GF-D8 (cell line): Measurements from ENCODE around the gene FBXO27.
"Not testable (repeated sequence)": the region's sequence is repeated elsewhere in the genome, so short reads cannot be mapped to it uniquely, and the experiment has no call there.

Source experiments
- DNase-seq: peaks from one replicate; lab custom pipeline; 2025; lab: John Stamatoyannopoulos, UW

The FBXO27 gene

GRCh38 chr19:39032063-39032918 is at the start of gene FBXO27:
FBXO27 (minus strand) TSS chr19:39032549; CDS start chr19:39032227, 322 bp downstream.
- no peak for DNase-seq

GRCh38 chr19:39080431-39080830 is 48.1 kb upstream of the FBXO27 start:
- DNase-seq: no peak

- no peak for DNase-seq
Measured at GRCh38 chr19:39078436-39079200, 46.3 kb upstream of the FBXO27 start.

- no peak for DNase-seq
Measured at GRCh38 chr19:39077323-39077722, 45.0 kb upstream of the FBXO27 start.

- no peak for DNase-seq
Measured at GRCh38 chr19:39074942-39075341, 42.6 kb upstream of the FBXO27 start.

- no peak for DNase-seq
Measured at GRCh38 chr19:39074205-39074692, 41.9 kb upstream of the FBXO27 start.

GRCh38 chr19:39070888-39071287 is 38.5 kb upstream of the FBXO27 start:
- no peak for DNase-seq

GRCh38 chr19:39068259-39068658 is 35.9 kb upstream of the FBXO27 start:
- DNase-seq: not testable (repeated sequence)

GRCh38 chr19:39067104-39067503 is 34.8 kb upstream of the FBXO27 start:
- DNase-seq: no peak

GRCh38 chr19:39065928-39066327 is 33.6 kb upstream of the FBXO27 start:
- no peak for DNase-seq

- no peak for DNase-seq
Measured at GRCh38 chr19:39064405-39064804, 32.1 kb upstream of the FBXO27 start.

GRCh38 chr19:39060171-39060570 is 27.8 kb upstream of the FBXO27 start:
- DNase-seq: no peak

GRCh38 chr19:39059302-39059701 is 27.0 kb upstream of the FBXO27 start:
- no peak for DNase-seq

GRCh38 chr19:39057615-39058014 is 25.3 kb upstream of the FBXO27 start:
- no peak for DNase-seq

GRCh38 chr19:39054091-39054470 is 21.7 kb upstream of the FBXO27 start:
- no peak for DNase-seq

- no peak for DNase-seq
Measured at GRCh38 chr19:39053276-39054090, 21.1 kb upstream of the FBXO27 start.

GRCh38 chr19:39052846-39053245 is 20.5 kb upstream of the FBXO27 start:
- DNase-seq: no peak

- DNase-seq: no peak
Measured at GRCh38 chr19:39052243-39052746, 19.9 kb upstream of the FBXO27 start.

- DNase-seq: no peak
Measured at GRCh38 chr19:39047073-39047472, 14.7 kb upstream of the FBXO27 start.

- no peak for DNase-seq
Measured at GRCh38 chr19:39046037-39046821, 13.9 kb upstream of the FBXO27 start.

GRCh38 chr19:39045506-39045905 is 13.2 kb upstream of the FBXO27 start:
- no peak for DNase-seq
